Measurements from ENCODE around the gene HACD2. TPM values are rescaled to one million over a fixed set of nuclear protein-coding genes. Genes with fewer than 3 reads are reported as not detected.

HACD2 gene
- total and polyA plus RNA-seq, 12 donors: 5.1 to 29.9 (median 20.2) TPM

DNA sequence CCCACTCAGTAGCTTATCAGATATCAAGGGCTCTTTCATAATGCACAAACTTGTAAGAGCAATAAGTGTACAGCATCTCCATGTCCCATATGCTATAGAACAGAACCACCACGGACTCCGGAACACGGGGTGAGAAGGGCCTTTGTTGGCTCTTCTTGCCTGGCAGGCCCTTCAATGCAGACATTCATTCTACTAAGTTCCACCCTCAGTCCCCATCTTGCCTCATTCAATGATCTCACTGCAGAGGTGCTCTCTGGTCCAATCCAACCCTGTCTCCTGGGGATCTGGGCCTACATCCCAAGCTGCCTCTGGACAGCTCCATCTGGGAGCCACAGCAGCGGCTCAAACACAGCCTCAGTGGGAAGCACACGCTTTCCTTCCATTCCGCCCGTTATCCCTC lies 16.8 kb downstream of the HACD2 start:
- Histone ChIP-seq H3K36me3 (replicated peaks in 1 of 2) (no peaks in the 10 kb centered on the region), H3K27ac (no peak overlapping the region), H3K27me3 (no peaks in the 10 kb centered on the region), H3K9me3 (replicated peaks in 1 of 3) (no peaks in the 10 kb centered on the region), H3K4me1 (replicated peaks in 1 of 2) (peaks cover 0 to 8% of the 10 kb centered on the region in 2 donors), H3K4me3 (no peak overlapping the region)
- TF ChIP-seq POLR2A (IDR thresholded peaks at IDR 0.05) (no peak), CTCF (IDR thresholded peaks at IDR 0.05) (no peak)
- intact Hi-C loops (cut with DNase I): no loop called here
- 91 to 95% (median 94%) methylated on average over 7 of the region's 7 CpGs for WGBS, 4 donors
- DNase-seq: no peak

- Histone ChIP-seq H3K4me1 (replicated peaks in 1 of 2) (peaks cover 0 to 5% of the 10 kb centered on the region in 2 donors), H3K36me3 (replicated peaks in 1 of 2) (no peaks in the 10 kb centered on the region), H3K27me3 (no peaks in the 10 kb centered on the region), H3K4me3 (no peak overlapping the region), H3K9me3 (replicated peaks in 1 of 3) (no peaks in the 10 kb centered on the region), H3K27ac (no peak overlapping the region)
- TF ChIP-seq CTCF (IDR thresholded peaks at IDR 0.05) (no peak), POLR2A (IDR thresholded peaks at IDR 0.05) (no peak)
- DNase-seq: no peak
- 83 to 97% (median 94%) methylated on average over 6 of the region's 6 CpGs for WGBS, 4 donors
- intact Hi-C loops (cut with DNase I): no loop called here
Measured at GRCh38 chr3:123564056-123564455, 20.8 kb downstream of the HACD2 start.

GRCh38 chr3:123562547-123562946 lies 22.3 kb downstream of the HACD2 start:
- no peak for DNase-seq
- WGBS, 4 donors: 87 to 98% (median 95%) methylated on average over 1 of the region's 1 CpG
- Histone ChIP-seq H3K36me3 (replicated peaks in 1 of 2) (no peaks in the 10 kb centered on the region), H3K4me1 (replicated peaks in 1 of 2) (peaks cover 0 to 6% of the 10 kb centered on the region in 2 donors), H3K9me3 (replicated peaks in 1 of 3) (no peaks in the 10 kb centered on the region), H3K4me3 (no peak overlapping the region), H3K27ac (no peak overlapping the region), H3K27me3 (no peaks in the 10 kb centered on the region)
- intact Hi-C loops (cut with DNase I): no loop called here
- no peak for TF ChIP-seq POLR2A (IDR thresholded peaks at IDR 0.05)
- no peak for TF ChIP-seq CTCF (IDR thresholded peaks at IDR 0.05)

GRCh38 chr3:123561188-123561587 lies 23.7 kb downstream of the HACD2 start:
- no peak for TF ChIP-seq POLR2A (IDR thresholded peaks at IDR 0.05)
- no peak for TF ChIP-seq CTCF (IDR thresholded peaks at IDR 0.05)
- Histone ChIP-seq H3K4me1 (replicated peaks in 1 of 2) (peaks cover 0 to 6% of the 10 kb centered on the region in 2 donors), H3K4me3 (no peak overlapping the region), H3K27me3 (no peaks in the 10 kb centered on the region), H3K9me3 (replicated peaks in 1 of 3) (no peaks in the 10 kb centered on the region), H3K36me3 (replicated peaks in 1 of 2) (no peaks in the 10 kb centered on the region), H3K27ac (no peak overlapping the region)
- WGBS, 4 donors: 69 to 98% (median 96%) methylated on average over 2 of the region's 2 CpGs
- intact Hi-C loops (cut with DNase I): no loop called here
- DNase-seq: no peak

Measured in adrenal gland (tissue), 12 donors.